HFFc6 (cell line): ENCODE measurements around the gene NELFB. TPM values are rescaled to one million over a fixed set of nuclear protein-coding genes. Genes with fewer than 3 reads are reported as not detected.
A peak's percentile ranks its signal among the peaks of the same experiment; 100 is the strongest.

ENCODE experiments used
- DNase-seq: peaks from one replicate; pipeline ENCODE4 v3.0.0-alpha.2; 2018
- H3K27ac Mint-ChIP-seq: 2 replicates; pipeline ENCODE4 v1.8.0; 2020; ENCODE audit warnings: mild to moderate bottlenecking, mixed read lengths
- H3K27me3 Mint-ChIP-seq: 2 replicates; pipeline ENCODE4 v1.8.0; 2021; ENCODE audit warnings: mild to moderate bottlenecking, moderate library complexity, mixed read lengths; ENCODE audit not compliant: insufficient read depth
- H3K36me3 Mint-ChIP-seq: 2 replicates; pipeline ENCODE4 v1.8.0; 2021; ENCODE audit warnings: low read depth, mixed read lengths
- H3K4me1 Mint-ChIP-seq: 2 replicates; pipeline ENCODE4 v1.8.0; 2020; ENCODE audit warnings: low read depth, mixed read lengths
- H3K4me3 Mint-ChIP-seq: 2 replicates; pipeline ENCODE4 v1.8.0; 2020; ENCODE audit warnings: mild to moderate bottlenecking, moderate library complexity, mixed read lengths
- H3K9me3 Mint-ChIP-seq: 2 replicates; pipeline ENCODE4 v1.8.0; 2020; ENCODE audit warnings: mild to moderate bottlenecking, mixed read lengths
- total RNA-seq, 6 experiments: library from RNA; stranded (reverse); fragmentation: NEBNext Ultra II Directional; extraction: Animal tissue kit (Norgen Biotek cat#: 25700); gene quantifications; 2 replicates in 1 of 6; 3 replicates in 5 of 6; pipeline ENCODE4 v1.2.3, GENCODE V29; 2021
- TF ChIP-seq, protein P1 (sequence below): fragments of 200-600 bp; sonication (generic); IDR thresholded peaks from 2 replicates; pipeline ENCODE4 v1.5.0; 2021; ENCODE audit warnings: antibody characterized with exemption, mild to moderate bottlenecking

Gene NELFB
- total RNA-seq, 6 experiments from 2014 or later = 48.5 to 59.9 (median 52.7) TPM

DNA sequence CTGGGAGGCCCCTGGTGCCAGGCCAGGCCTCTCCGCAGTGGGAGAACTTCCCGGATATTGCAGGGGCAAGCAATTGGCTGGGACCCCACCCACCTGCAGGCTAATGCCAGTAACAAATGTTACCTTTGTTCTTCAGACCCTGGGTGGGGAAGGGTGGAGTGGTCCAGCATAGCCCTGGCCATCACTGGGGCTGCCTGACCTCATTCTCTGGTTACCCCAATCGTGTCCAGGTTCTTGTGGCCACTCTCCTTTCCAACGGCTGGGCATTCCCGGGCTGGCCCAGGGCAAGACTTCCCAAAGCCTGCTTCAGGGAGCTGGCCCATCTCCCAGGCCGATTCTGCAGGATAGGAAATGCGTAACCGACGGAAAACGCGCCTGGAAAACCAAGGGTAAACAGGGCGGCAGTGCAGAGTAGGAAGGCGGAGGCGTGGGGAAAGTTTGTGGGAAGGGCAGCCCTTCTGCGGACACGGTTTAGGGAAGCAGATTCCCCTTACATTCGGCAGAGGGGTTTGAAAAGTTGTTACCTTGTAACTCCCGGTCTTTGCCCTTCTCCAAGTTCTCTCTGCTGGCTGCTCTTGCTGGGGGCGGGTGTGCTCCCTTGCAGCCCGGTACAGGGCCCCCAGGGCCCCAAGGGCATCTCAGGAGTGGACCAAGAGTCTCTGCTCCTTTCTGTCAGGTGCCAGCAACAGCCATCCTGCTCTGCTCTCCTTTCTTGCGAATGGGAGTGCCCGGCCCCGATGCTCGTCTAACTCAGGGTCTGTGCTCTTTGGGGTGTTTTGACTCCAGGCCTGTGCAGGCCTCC is 43.5 kb downstream of the NELFB start:
- H3K36me3 Mint-ChIP-seq = no peaks in the 10 kb centered on the region
- no peak overlapping the region for H3K27ac Mint-ChIP-seq
- TF ChIP-seq, protein P1, sequence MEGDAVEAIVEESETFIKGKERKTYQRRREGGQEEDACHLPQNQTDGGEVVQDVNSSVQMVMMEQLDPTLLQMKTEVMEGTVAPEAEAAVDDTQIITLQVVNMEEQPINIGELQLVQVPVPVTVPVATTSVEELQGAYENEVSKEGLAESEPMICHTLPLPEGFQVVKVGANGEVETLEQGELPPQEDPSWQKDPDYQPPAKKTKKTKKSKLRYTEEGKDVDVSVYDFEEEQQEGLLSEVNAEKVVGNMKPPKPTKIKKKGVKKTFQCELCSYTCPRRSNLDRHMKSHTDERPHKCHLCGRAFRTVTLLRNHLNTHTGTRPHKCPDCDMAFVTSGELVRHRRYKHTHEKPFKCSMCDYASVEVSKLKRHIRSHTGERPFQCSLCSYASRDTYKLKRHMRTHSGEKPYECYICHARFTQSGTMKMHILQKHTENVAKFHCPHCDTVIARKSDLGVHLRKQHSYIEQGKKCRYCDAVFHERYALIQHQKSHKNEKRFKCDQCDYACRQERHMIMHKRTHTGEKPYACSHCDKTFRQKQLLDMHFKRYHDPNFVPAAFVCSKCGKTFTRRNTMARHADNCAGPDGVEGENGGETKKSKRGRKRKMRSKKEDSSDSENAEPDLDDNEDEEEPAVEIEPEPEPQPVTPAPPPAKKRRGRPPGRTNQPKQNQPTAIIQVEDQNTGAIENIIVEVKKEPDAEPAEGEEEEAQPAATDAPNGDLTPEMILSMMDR = no peak
- no peak for DNase-seq
- H3K4me3 Mint-ChIP-seq = no peak overlapping the region
- H3K27me3 Mint-ChIP-seq = peaks cover 17% of the 10 kb centered on the region
- peaks cover 6% of the 10 kb centered on the region; the same call in 1 of the 2 replicates for H3K9me3 Mint-ChIP-seq
- H3K4me1 Mint-ChIP-seq = peaks cover 16% of the 10 kb centered on the region

DNA sequence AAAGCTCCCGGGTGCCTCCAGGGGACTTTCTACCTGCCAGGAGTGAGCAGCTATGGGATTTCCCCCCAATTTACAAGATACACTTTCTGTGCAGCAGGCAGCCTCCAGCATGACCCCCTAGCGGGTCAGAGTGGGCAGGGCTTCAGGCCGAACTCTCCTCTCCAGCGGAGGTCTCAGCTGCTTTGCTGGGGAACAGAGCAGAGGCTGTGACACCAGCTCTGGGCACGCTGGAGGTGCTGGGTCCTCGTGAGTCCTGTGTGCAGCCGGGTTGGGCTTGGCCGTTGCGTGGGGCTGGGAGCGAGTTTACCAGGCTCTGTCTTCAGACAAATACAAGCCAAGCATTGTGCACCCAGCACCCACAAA is 44.1 kb downstream of the NELFB start:
- Mint-ChIP-seq H3K4me3 (no peak overlapping the region), H3K4me1 (peaks cover 16% of the 10 kb centered on the region), H3K27me3 (peaks cover 18% of the 10 kb centered on the region), H3K9me3 (peaks cover 4% of the 10 kb centered on the region; the same call in 1 of the 2 replicates), H3K27ac (no peak overlapping the region), H3K36me3 (no peaks in the 10 kb centered on the region)
- TF ChIP-seq, protein P1 = no peak
- no peak for DNase-seq

DNA sequence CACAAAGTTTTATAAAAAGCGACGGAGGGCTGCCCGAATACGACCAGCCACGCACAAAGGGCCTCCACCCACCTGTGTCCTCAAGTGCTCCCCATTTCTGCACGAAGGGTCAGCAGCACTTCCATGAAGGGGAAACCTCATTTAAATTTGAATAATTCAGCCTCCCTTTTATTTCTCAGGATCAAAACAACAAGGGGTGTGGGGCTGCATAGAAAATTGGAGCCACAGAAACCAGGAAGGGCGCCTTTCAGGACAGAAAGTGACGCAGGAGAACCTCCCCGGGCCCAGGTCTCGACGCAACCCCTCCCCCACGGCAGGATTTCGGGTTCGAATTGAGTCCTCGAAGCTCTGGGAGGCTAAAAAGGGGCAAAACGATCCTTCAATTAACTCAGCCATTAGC is 44.8 kb downstream of the NELFB start:
- Mint-ChIP-seq H3K4me1 (peaks cover 16% of the 10 kb centered on the region), H3K36me3 (no peaks in the 10 kb centered on the region), H3K27ac (no peak overlapping the region), H3K4me3 (no peak overlapping the region), H3K27me3 (peaks cover 18% of the 10 kb centered on the region), H3K9me3 (no peaks in the 10 kb centered on the region)
- no peak for DNase-seq
- TF ChIP-seq, protein P1 = no peak

DNA sequence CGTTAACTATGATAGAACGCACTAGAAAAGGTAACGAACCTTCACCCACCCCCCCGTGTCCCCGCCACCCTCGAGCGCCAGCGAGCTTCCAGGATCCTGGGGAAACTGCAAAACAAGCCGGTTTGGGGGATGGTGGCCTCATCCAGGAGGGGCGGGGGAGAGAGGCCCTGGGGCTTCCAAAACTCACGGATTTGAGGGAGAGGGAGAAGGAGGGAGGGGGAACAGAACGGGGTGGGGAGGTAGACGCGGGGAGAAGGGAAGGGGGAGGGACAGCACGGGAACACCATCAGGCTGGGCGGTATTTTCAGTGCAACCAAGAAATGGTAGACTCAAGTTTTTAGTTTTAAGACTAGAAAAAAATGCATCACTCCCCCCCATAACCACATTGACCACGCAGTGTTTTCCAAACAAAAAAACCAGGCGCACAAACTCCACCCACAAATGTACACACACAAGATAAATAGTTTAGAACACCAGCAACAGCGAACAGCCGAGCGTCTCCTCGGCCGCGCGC is 45.5 kb downstream of the NELFB start:
- H3K4me3 Mint-ChIP-seq = peak overlapping the region; percentile 81
- H3K9me3 Mint-ChIP-seq = no peaks in the 10 kb centered on the region
- H3K27me3 Mint-ChIP-seq = peaks cover 18% of the 10 kb centered on the region
- peaks cover 16% of the 10 kb centered on the region for H3K4me1 Mint-ChIP-seq
- no peak for DNase-seq
- TF ChIP-seq, protein P1 = no peak
- no peaks in the 10 kb centered on the region for H3K36me3 Mint-ChIP-seq
- no peak overlapping the region for H3K27ac Mint-ChIP-seq

DNA sequence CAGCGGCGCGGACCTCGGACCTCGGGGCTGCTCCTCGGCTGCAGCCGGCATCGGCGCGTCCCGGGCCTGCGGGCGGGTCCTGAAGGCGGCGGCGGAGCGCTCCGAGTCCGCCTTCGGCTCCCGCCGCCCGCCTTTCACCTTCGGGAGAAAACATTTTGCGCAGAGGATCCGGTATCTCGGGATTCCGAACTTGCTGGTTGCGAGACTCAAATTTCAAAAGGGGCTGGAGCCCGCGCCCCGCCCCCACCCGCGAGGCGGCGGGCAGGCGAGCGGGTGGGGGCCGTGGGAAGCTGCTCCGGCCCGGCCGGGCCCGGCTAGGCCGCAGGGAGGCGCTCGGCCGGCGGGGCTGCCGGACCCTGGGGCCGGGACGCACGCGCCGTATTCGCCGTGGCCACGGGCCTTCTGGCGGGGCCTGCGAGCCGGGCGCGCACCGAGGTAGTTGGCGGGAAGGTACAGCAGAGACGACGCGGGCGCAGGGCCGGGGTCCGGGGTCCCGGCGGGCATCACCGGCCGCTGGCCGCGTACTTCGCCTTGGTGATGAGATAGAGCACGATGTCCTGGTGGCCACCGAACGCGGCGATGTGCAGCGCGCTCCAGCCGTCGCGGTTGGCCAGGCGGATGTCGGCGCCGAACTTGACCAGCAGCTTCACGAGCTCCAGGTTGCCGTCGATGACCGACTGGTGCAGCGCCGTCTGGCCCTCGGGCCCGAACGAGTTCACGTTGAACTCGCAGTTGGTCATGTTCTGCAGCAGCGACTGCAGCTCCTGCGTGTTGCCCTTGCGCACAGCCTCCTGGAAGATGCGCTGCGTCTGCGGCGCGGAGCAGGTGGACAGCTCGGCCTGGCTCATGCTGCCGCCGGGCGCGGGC is 46.2 kb downstream of the NELFB start:
- peaks cover 15% of the 10 kb centered on the region for H3K4me1 Mint-ChIP-seq
- peak overlapping the region; percentile 81 for H3K4me3 Mint-ChIP-seq
- H3K27me3 Mint-ChIP-seq = peaks cover 18% of the 10 kb centered on the region
- H3K9me3 Mint-ChIP-seq = no peaks in the 10 kb centered on the region
- no peak overlapping the region for H3K27ac Mint-ChIP-seq
- DNase-seq = no peak
- H3K36me3 Mint-ChIP-seq = no peaks in the 10 kb centered on the region
- TF ChIP-seq, protein P1 = peak; percentile 8; the same call in 1 of the 2 replicates
